Astrocyte of the cerebellum (primary cell): Measurements from ENCODE around the gene FLRT1.

Source experiments
- DNase-seq: peaks from one replicate; pipeline ENCODE4 v3.0.0-alpha.2; 2011; ENCODE audit warnings: low read depth
- H3K4me3 ChIP-seq: 2 replicates; pipeline ENCODE4 v1.5.1; 2011; ENCODE audit warnings: mild to moderate bottlenecking, low read depth, low read length, moderate library complexity
- CTCF ChIP-seq: IDR thresholded peaks from 2 replicates; pipeline ENCODE4 v1.5.1; 2012; ENCODE audit warnings: low read length, low read depth, moderate library complexity, mild to moderate bottlenecking; ENCODE audit errors: missing control alignments
- in situ Hi-C: cut with HindIII; loops from 2 replicates; pipeline ENCODE4 v1.10.0; 2017; ENCODE audit warnings: low sequenced_read_pairs

Gene FLRT1

GRCh38 chr11:64083398-64084080 is 47.8 kb downstream of the FLRT1 start:
- TF ChIP-seq CTCF = no peak
- DNase-seq = no peak
- in situ Hi-C loops = loop anchor here (5.0 kb wide), 1 partner anchor 34 kb away; no protein-coding TSS in a partner anchor
- H3K4me3 ChIP-seq = no peak overlapping the region

GRCh38 chr11:64084146-64084950 is 48.6 kb downstream of the FLRT1 start:
- DNase-seq = no peak
- in situ Hi-C loops = loop anchor here (5.0 kb wide), 1 partner anchor 33 kb away; no protein-coding TSS in a partner anchor
- TF ChIP-seq CTCF = no peak
- H3K4me3 ChIP-seq = no peak overlapping the region

GRCh38 chr11:64084951-64085710 is 49.4 kb downstream of the FLRT1 start:
- TF ChIP-seq CTCF = no peak
- DNase-seq = no peak
- H3K4me3 ChIP-seq = no peak overlapping the region
- in situ Hi-C loops = loop anchor here (5.0 kb wide), 1 partner anchor 32 kb away; no protein-coding TSS in a partner anchor
